KMS-11 (cell line): ENCODE data around the gene ZNF670.

Source experiments
- H2AFZ ChIP-seq: fragments of 200-600 bp; sonication (generic); 2 replicates; pipeline ENCODE4 v1.6.1; 2016; ENCODE audit warnings: antibody characterized with exemption, mixed run types, low read depth
- H3K27ac ChIP-seq: fragments of 200-600 bp; sonication (generic); 2 replicates; pipeline ENCODE4 v1.6.1; 2016; ENCODE audit warnings: mild to moderate bottlenecking, mixed run types
- H3K27me3 ChIP-seq: fragments of 200-600 bp; sonication (generic); 2 replicates; pipeline ENCODE4 v1.6.1; 2017; ENCODE audit warnings: mild to moderate bottlenecking, low read depth, mixed run types, moderate library complexity; ENCODE audit not compliant: insufficient read depth
- H3K36me3 ChIP-seq: fragments of 200-600 bp; sonication (generic); 2 replicates; pipeline ENCODE4 v1.6.1; 2017; ENCODE audit warnings: mild to moderate bottlenecking, mixed run types; ENCODE audit not compliant: insufficient read depth
- H3K4me1 ChIP-seq: fragments of 200-600 bp; sonication (generic); 2 replicates; pipeline ENCODE4 v1.6.1; 2016; ENCODE audit warnings: mild to moderate bottlenecking, low read depth, mixed run types; ENCODE audit not compliant: poor library complexity, severe bottlenecking
- H3K4me2 ChIP-seq: fragments of 200-600 bp; sonication (generic); 2 replicates; pipeline ENCODE4 v1.7.0; 2016; ENCODE audit warnings: mild to moderate bottlenecking, mixed run types
- H3K4me3 ChIP-seq: fragments of 200-600 bp; sonication (generic); IDR thresholded peaks from 2 replicates; pipeline ENCODE4 v1.6.1; 2017; ENCODE audit warnings: low read depth, low read length, mixed read lengths; ENCODE audit not compliant: insufficient read depth
- H3K79me2 ChIP-seq: fragments of 200-600 bp; sonication (generic); 2 replicates; pipeline ENCODE4 v1.6.1; 2016; ENCODE audit warnings: low read depth, mixed run types; ENCODE audit not compliant: insufficient read depth
- H3K9ac ChIP-seq: fragments of 200-600 bp; sonication (generic); 2 replicates; pipeline ENCODE4 v1.6.1; 2016; ENCODE audit warnings: mild to moderate bottlenecking, mixed run types
- H4K20me1 ChIP-seq: fragments of 200-600 bp; sonication (generic); 2 replicates; pipeline ENCODE4 v1.6.1; 2016; ENCODE audit warnings: mild to moderate bottlenecking, mixed run types; ENCODE audit not compliant: insufficient read depth
- TF ChIP-seq, protein P1 (sequence below): fragments of 200-600 bp; sonication (generic); conservative IDR thresholded peaks from 2 replicates; pipeline ENCODE4 v1.6.1; 2017; ENCODE audit warnings: low read depth, mild to moderate bottlenecking, antibody characterized with exemption, low read length, moderate library complexity, mixed read lengths

ZNF670 gene

DNA sequence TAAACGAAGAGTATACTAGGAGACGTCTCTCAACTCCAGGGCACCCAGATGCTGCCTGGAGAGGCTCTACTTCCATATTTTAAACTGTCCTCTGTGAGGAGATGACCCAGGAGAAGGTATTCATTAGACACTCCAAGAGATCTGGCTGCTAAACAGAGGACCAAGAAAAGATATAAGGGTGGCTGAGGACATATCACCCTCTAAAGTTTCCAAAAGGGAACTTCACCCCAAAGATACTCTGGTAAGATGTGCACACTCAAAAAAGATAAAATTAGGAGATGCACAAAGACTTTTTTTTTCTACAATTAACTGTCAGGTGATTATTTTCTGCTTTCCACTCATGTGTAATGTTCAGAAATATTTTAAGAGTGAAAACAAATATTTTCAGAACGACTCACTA lies 1.4 kb downstream of the ZNF670 start:
- peaks cover 7% of the 10 kb centered on the region for H3K4me1 ChIP-seq
- H3K27ac ChIP-seq, result no peak overlapping the region
- TF ChIP-seq, protein P1, sequence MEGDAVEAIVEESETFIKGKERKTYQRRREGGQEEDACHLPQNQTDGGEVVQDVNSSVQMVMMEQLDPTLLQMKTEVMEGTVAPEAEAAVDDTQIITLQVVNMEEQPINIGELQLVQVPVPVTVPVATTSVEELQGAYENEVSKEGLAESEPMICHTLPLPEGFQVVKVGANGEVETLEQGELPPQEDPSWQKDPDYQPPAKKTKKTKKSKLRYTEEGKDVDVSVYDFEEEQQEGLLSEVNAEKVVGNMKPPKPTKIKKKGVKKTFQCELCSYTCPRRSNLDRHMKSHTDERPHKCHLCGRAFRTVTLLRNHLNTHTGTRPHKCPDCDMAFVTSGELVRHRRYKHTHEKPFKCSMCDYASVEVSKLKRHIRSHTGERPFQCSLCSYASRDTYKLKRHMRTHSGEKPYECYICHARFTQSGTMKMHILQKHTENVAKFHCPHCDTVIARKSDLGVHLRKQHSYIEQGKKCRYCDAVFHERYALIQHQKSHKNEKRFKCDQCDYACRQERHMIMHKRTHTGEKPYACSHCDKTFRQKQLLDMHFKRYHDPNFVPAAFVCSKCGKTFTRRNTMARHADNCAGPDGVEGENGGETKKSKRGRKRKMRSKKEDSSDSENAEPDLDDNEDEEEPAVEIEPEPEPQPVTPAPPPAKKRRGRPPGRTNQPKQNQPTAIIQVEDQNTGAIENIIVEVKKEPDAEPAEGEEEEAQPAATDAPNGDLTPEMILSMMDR, result no peak
- H3K79me2 ChIP-seq, result peaks cover 36% of the 10 kb centered on the region
- H3K27me3 ChIP-seq, result no peaks in the 10 kb centered on the region
- no peak overlapping the region for H3K4me3 ChIP-seq
- no peaks in the 10 kb centered on the region; the same call in 1 of the 2 replicates for H3K36me3 ChIP-seq
- H3K4me2 ChIP-seq, result peak overlapping the region; percentile 72
- H2AFZ ChIP-seq, result no peak overlapping the region
- no peak overlapping the region for H3K9ac ChIP-seq
- no peaks in the 10 kb centered on the region for H4K20me1 ChIP-seq

GRCh38 chr1:247070645-247071044 lies 8.0 kb downstream of the ZNF670 start:
- H4K20me1 ChIP-seq, result no peaks in the 10 kb centered on the region
- no peaks in the 10 kb centered on the region; the same call in 1 of the 2 replicates for H3K36me3 ChIP-seq
- no peaks in the 10 kb centered on the region for H3K4me1 ChIP-seq
- no peak overlapping the region for H2AFZ ChIP-seq
- no peaks in the 10 kb centered on the region for H3K27me3 ChIP-seq
- TF ChIP-seq, protein P1, result no peak
- H3K4me2 ChIP-seq, result no peak overlapping the region
- H3K79me2 ChIP-seq, result peaks cover 68% of the 10 kb centered on the region
- no peak overlapping the region for H3K4me3 ChIP-seq
- no peak overlapping the region for H3K9ac ChIP-seq
- no peak overlapping the region for H3K27ac ChIP-seq

DNA sequence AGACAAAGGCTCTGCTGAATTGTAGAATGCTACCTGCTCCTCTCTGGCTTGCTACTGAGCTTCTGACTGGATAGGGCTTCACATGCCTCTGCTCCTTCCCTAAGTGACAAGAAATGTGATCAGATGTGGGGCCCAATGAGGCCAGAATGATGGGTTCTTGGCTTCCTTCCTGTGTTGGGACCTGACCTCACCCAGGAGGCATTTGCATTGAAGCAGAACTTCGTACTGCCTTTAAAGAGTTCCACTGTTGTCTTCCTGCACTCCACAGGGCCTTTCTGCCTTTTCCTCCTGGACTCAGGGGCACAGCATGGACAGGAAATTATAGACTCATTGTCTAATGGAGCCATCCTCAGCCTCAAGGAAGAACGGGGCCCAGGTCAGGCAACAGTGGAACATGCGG lies 14.3 kb downstream of the ZNF670 start:
- peaks cover 4% of the 10 kb centered on the region for H3K4me1 ChIP-seq
- no peak overlapping the region for H3K27ac ChIP-seq
- TF ChIP-seq, protein P1, result no peak
- H3K4me2 ChIP-seq, result no peak overlapping the region
- no peaks in the 10 kb centered on the region for H3K36me3 ChIP-seq
- H3K27me3 ChIP-seq, result no peaks in the 10 kb centered on the region
- H3K9ac ChIP-seq, result no peak overlapping the region
- no peak overlapping the region for H2AFZ ChIP-seq
- H4K20me1 ChIP-seq, result no peaks in the 10 kb centered on the region
- H3K79me2 ChIP-seq, result peaks cover 53% of the 10 kb centered on the region; the same call in 1 of the 2 replicates
- no peak overlapping the region for H3K4me3 ChIP-seq

- H3K4me3 ChIP-seq, result no peak overlapping the region
- H3K27ac ChIP-seq, result no peak overlapping the region
- TF ChIP-seq, protein P1, result no peak
- no peaks in the 10 kb centered on the region for H3K27me3 ChIP-seq
- H3K4me2 ChIP-seq, result no peak overlapping the region
- H4K20me1 ChIP-seq, result no peaks in the 10 kb centered on the region
- H3K36me3 ChIP-seq, result no peaks in the 10 kb centered on the region
- no peak overlapping the region for H3K9ac ChIP-seq
- peaks cover 52% of the 10 kb centered on the region; the same call in 1 of the 2 replicates for H3K79me2 ChIP-seq
- H2AFZ ChIP-seq, result no peak overlapping the region
- H3K4me1 ChIP-seq, result peaks cover 4% of the 10 kb centered on the region
Measured at GRCh38 chr1:247060771-247061170, 17.8 kb downstream of the ZNF670 start.
